HUES64 (cell line): ENCODE data around the gene FCGBP. TPM values are rescaled to one million over a fixed set of nuclear protein-coding genes. Genes with fewer than 3 reads are reported as not detected.
A peak's percentile ranks its signal among the peaks of the same experiment; 100 is the strongest.

Experiments
- H3K27ac ChIP-seq: 2 replicates; pipeline ENCODE4 v1.7.0; 2013; ENCODE audit warnings: low read depth, low read length, inconsistent platforms
- H3K27me3 ChIP-seq: 2 replicates; pipeline ENCODE4 v1.6.1; 2013; ENCODE audit warnings: mild to moderate bottlenecking, low read length; ENCODE audit not compliant: insufficient read depth
- H3K36me3 ChIP-seq: 2 replicates; pipeline ENCODE4 v1.6.1; 2013; ENCODE audit warnings: mild to moderate bottlenecking, low read length; ENCODE audit not compliant: insufficient read depth
- H3K4me1 ChIP-seq: 2 replicates; pipeline ENCODE4 v1.6.1; 2013; ENCODE audit warnings: mild to moderate bottlenecking, low read length, moderate library complexity; ENCODE audit not compliant: insufficient read depth
- H3K4me3 ChIP-seq: 2 replicates; pipeline ENCODE4 v1.5.1; 2013; ENCODE audit warnings: mild to moderate bottlenecking, low read length, moderate library complexity
- H3K9ac ChIP-seq: 2 replicates; pipeline ENCODE4 v1.6.1; 2013; ENCODE audit warnings: mild to moderate bottlenecking, low read depth, low read length
- H3K9me3 ChIP-seq: 2 replicates; pipeline ENCODE4 v1.6.1; 2013; ENCODE audit warnings: low read depth, low read length; ENCODE audit not compliant: insufficient read depth
- WGBS: fragments of 150-250, 120-280 bp; methylation state at CpG from one replicate; pipeline ENCODE4 v1.1.7; 2013; ENCODE audit warnings: missing lambda C conversion rate; 5-methylcytosine and 5-hydroxymethylcytosine counted together
- polyA plus RNA-seq, 2 experiments: library from polyadenylated mRNA; stranded (reverse); fragments of 50-300 nt; gene quantifications; one replicate each; pipeline ENCODE4 v1.2.3, GENCODE V29; 2013

FCGBP gene
- polyA plus RNA-seq (2013, experiment 1 of 2), result 0.35 TPM
- 0.57 TPM for polyA plus RNA-seq (2013, experiment 2 of 2)

- WGBS, result 90% methylated on average over 5 of the region's 5 CpGs
- Histone ChIP-seq H3K27me3 (no peaks in the 10 kb centered on the region), H3K27ac (no peak within 1 kb of the TSS), H3K36me3 (no peaks in the 10 kb centered on the region), H3K9me3 (no peaks in the 10 kb centered on the region), H3K9ac (no peak within 1 kb of the TSS), H3K4me1 (no peaks in the 10 kb centered on the region), H3K4me3 (no peak within 1 kb of the TSS)
These were observed at the start of gene FCGBP for GRCh38 chr19:39934584-39935363. Gene FCGBP, minus strand, starts transcription at chr19:39934634.

- Histone ChIP-seq H3K4me1 (no peaks in the 10 kb centered on the region), H3K27me3 (no peaks in the 10 kb centered on the region), H3K9me3 (peaks cover 20% of the 10 kb centered on the region; the same call in 1 of the 2 replicates), H3K4me3 (no peak overlapping the region), H3K27ac (no peak overlapping the region), H3K9ac (no peak overlapping the region), H3K36me3 (peaks cover 51% of the 10 kb centered on the region)
- 96% methylated on average over 5 of the region's 5 CpGs for WGBS
These were observed 49.4 kb upstream of the FCGBP start for GRCh38 chr19:39983695-39984300.

GRCh38 chr19:39982883-39983282, 48.4 kb upstream of the FCGBP start:
- no peaks in the 10 kb centered on the region for H3K4me1 ChIP-seq
- 100% methylated on average over 1 of the region's 1 CpG for WGBS
- H3K9ac ChIP-seq, result no peak overlapping the region
- H3K27ac ChIP-seq, result no peak overlapping the region
- peaks cover 18% of the 10 kb centered on the region; the same call in 1 of the 2 replicates for H3K9me3 ChIP-seq
- no peak overlapping the region for H3K4me3 ChIP-seq
- H3K36me3 ChIP-seq, result peaks cover 60% of the 10 kb centered on the region
- H3K27me3 ChIP-seq, result no peaks in the 10 kb centered on the region

- Histone ChIP-seq H3K27me3 (no peaks in the 10 kb centered on the region), H3K4me3 (no peak overlapping the region), H3K27ac (no peak overlapping the region), H3K4me1 (0 out of 2 replicates have a peak, but pooled peaks cover 4% of the 10 kb centered on the region), H3K9me3 (no peaks in the 10 kb centered on the region), H3K36me3 (peaks cover 66% of the 10 kb centered on the region), H3K9ac (no peak overlapping the region)
- WGBS, result 96% methylated on average over 24 of the region's 24 CpGs
These were observed 40.1 kb upstream of the FCGBP start for GRCh38 chr19:39974377-39975155.

GRCh38 chr19:39971380-39972035, 37.1 kb upstream of the FCGBP start:
- H3K9ac ChIP-seq, result peak overlapping the region; percentile 81
- 0 out of 2 replicates have a peak, but pooled peaks cover 4% of the 10 kb centered on the region for H3K4me1 ChIP-seq
- H3K27me3 ChIP-seq, result no peaks in the 10 kb centered on the region
- H3K9me3 ChIP-seq, result no peaks in the 10 kb centered on the region
- peak overlapping the region; percentile 86 for H3K4me3 ChIP-seq
- H3K36me3 ChIP-seq, result peaks cover 38% of the 10 kb centered on the region
- peak overlapping the region; percentile 47; the same call in 1 of the 2 replicates for H3K27ac ChIP-seq
- WGBS, result 3% methylated on average over 21 of the region's 21 CpGs

GRCh38 chr19:39970675-39971379, 36.4 kb upstream of the FCGBP start, which contains the start of gene PSMC4:
Gene PSMC4, plus strand, starts transcription at chr19:39971165. Its CDS starts 38 bp downstream, at chr19:39971203.
- WGBS, result under 1% methylated on average over 47 of the region's 47 CpGs
- Histone ChIP-seq H3K9me3 (no peaks in the 10 kb centered on the region), H3K27ac (peak within 1 kb of the TSS; percentile 47; the same call in 1 of the 2 replicates), H3K4me3 (peak within 1 kb of the TSS; percentile 86), H3K9ac (peak within 1 kb of the TSS; percentile 81), H3K4me1 (0 out of 2 replicates have a peak, but pooled peaks cover 4% of the 10 kb centered on the region), H3K27me3 (no peaks in the 10 kb centered on the region), H3K36me3 (peaks cover 38% of the 10 kb centered on the region)

GRCh38 chr19:39970425-39970674, 35.9 kb upstream of the FCGBP start:
- Histone ChIP-seq H3K36me3 (peaks cover 33% of the 10 kb centered on the region), H3K4me1 (0 out of 2 replicates have a peak, but pooled peaks cover 4% of the 10 kb centered on the region), H3K27ac (peak overlapping the region; percentile 11; the same call in 1 of the 2 replicates), H3K9me3 (no peaks in the 10 kb centered on the region), H3K4me3 (peak overlapping the region; percentile 86), H3K9ac (peak overlapping the region; percentile 81), H3K27me3 (no peaks in the 10 kb centered on the region)
- 23% methylated on average over 11 of the region's 11 CpGs for WGBS

- Histone ChIP-seq H3K9me3 (no peaks in the 10 kb centered on the region), H3K27me3 (no peaks in the 10 kb centered on the region), H3K27ac (no peak overlapping the region), H3K9ac (peak overlapping the region; percentile 81), H3K4me3 (peak overlapping the region; percentile 86), H3K4me1 (0 out of 2 replicates have a peak, but pooled peaks cover 4% of the 10 kb centered on the region), H3K36me3 (peaks cover 28% of the 10 kb centered on the region)
- 82% methylated on average over 12 of the region's 13 CpGs for WGBS
These were observed 35.4 kb upstream of the FCGBP start for GRCh38 chr19:39969681-39970424.

GRCh38 chr19:39969266-39969665, 34.8 kb upstream of the FCGBP start:
- 94% methylated on average over 6 of the region's 6 CpGs for WGBS
- H3K9me3 ChIP-seq, result no peaks in the 10 kb centered on the region
- no peak overlapping the region for H3K9ac ChIP-seq
- no peaks in the 10 kb centered on the region for H3K27me3 ChIP-seq
- H3K27ac ChIP-seq, result no peak overlapping the region
- H3K4me1 ChIP-seq, result 0 out of 2 replicates have a peak, but pooled peaks cover 4% of the 10 kb centered on the region
- H3K4me3 ChIP-seq, result no peak overlapping the region
- peaks cover 22% of the 10 kb centered on the region for H3K36me3 ChIP-seq

- Histone ChIP-seq H3K27ac (no peak overlapping the region), H3K36me3 (peaks cover 18% of the 10 kb centered on the region), H3K4me1 (0 out of 2 replicates have a peak, but pooled peaks cover 4% of the 10 kb centered on the region), H3K9me3 (no peaks in the 10 kb centered on the region), H3K9ac (no peak overlapping the region), H3K27me3 (no peaks in the 10 kb centered on the region), H3K4me3 (no peak overlapping the region)
- WGBS, result 96% methylated on average over 15 of the region's 15 CpGs
These were observed 34.4 kb upstream of the FCGBP start for GRCh38 chr19:39968789-39969188.
